GM23338 (cell line): ENCODE data around the gene WDR38.

ENCODE experiments used
- CREB1 ChIP-seq: fragments of 250-450 bp; sonication (Bioruptor Pico); IDR thresholded peaks from 2 replicates; pipeline ENCODE4 v1.5.0; 2020; ENCODE audit warnings: low read depth, mild to moderate bottlenecking, moderate library complexity
- CTCF ChIP-seq, 2 experiments: fragments of 200-600 bp in 1 of 2; sonication (generic) in 1 of 2; conservative IDR thresholded peaks; 2 replicates each; pipeline versions ENCODE4 v1.5.1 to v1.6.1; 2016 to 2017; ENCODE audit warnings: antibody characterized with exemption in 2 of 2, low read depth in 2 of 2, mild to moderate bottlenecking in 2 of 2, moderate library complexity in 1 of 2
- ETS1 ChIP-seq: IDR thresholded peaks from 2 replicates; pipeline ENCODE4 v1.6.1; 2016; ENCODE audit warnings: antibody characterized with exemption
- EZH2 ChIP-seq: fragments of 200-600 bp; sonication (generic); IDR thresholded peaks from one replicate; pipeline ENCODE4 v1.8.0; 2017; ENCODE audit warnings: antibody characterized with exemption, mild to moderate bottlenecking, low read depth; ENCODE audit not compliant: unreplicated experiment
- EZH2phosphoT487 ChIP-seq: fragments of 200-600 bp; sonication (generic); IDR thresholded peaks from one replicate; pipeline ENCODE4 v1.8.1; 2018; ENCODE audit warnings: antibody characterized with exemption; ENCODE audit not compliant: unreplicated experiment
- JUNB ChIP-seq: IDR thresholded peaks from one replicate; pipeline ENCODE4 v1.6.1; 2016; ENCODE audit warnings: antibody characterized with exemption; ENCODE audit not compliant: unreplicated experiment
- POLR2AphosphoS5 ChIP-seq: IDR thresholded peaks from 2 replicates; pipeline ENCODE4 v1.6.1; 2016; ENCODE audit warnings: antibody characterized with exemption, low read depth
- TF ChIP-seq, protein P1 (sequence below): IDR thresholded peaks from one replicate; pipeline ENCODE4 v1.6.1; 2018; ENCODE audit warnings: antibody characterized with exemption; ENCODE audit not compliant: unreplicated experiment

- TF ChIP-seq, protein P1, sequence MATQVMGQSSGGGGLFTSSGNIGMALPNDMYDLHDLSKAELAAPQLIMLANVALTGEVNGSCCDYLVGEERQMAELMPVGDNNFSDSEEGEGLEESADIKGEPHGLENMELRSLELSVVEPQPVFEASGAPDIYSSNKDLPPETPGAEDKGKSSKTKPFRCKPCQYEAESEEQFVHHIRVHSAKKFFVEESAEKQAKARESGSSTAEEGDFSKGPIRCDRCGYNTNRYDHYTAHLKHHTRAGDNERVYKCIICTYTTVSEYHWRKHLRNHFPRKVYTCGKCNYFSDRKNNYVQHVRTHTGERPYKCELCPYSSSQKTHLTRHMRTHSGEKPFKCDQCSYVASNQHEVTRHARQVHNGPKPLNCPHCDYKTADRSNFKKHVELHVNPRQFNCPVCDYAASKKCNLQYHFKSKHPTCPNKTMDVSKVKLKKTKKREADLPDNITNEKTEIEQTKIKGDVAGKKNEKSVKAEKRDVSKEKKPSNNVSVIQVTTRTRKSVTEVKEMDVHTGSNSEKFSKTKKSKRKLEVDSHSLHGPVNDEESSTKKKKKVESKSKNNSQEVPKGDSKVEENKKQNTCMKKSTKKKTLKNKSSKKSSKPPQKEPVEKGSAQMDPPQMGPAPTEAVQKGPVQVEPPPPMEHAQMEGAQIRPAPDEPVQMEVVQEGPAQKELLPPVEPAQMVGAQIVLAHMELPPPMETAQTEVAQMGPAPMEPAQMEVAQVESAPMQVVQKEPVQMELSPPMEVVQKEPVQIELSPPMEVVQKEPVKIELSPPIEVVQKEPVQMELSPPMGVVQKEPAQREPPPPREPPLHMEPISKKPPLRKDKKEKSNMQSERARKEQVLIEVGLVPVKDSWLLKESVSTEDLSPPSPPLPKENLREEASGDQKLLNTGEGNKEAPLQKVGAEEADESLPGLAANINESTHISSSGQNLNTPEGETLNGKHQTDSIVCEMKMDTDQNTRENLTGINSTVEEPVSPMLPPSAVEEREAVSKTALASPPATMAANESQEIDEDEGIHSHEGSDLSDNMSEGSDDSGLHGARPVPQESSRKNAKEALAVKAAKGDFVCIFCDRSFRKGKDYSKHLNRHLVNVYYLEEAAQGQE, result no peak
- TF ChIP-seq CTCF (conservative IDR thresholded peaks at IDR 0.05; ENCODE audit: low read depth in 2 of 2) (no peak), EZH2phosphoT487 (no peak), EZH2 (no peak), JUNB (no peak), CREB1 (no peak), POLR2AphosphoS5 (no peak), ETS1 (no peak)
Measured at GRCh38 chr9:124854822-124855221, 1.6 kb downstream of the WDR38 start.
